ENCODE data around the gene PPARG. TPM values are rescaled to one million over a fixed set of nuclear protein-coding genes. Genes with fewer than 3 reads are reported as not detected.

PPARG gene
- polyA plus RNA-seq, 2 of the 4 experiments (the other 2 are of a cell fraction) = 38.9 to 43.1 TPM

GRCh38 chr3:12393894-12394293 is 105.0 kb downstream of the PPARG start:
- Histone ChIP-seq H3K9me3 (no peaks in the 10 kb centered on the region), H3K4me2 (peak overlapping the region; percentile 43), H3K4me1 (peaks cover 27% of the 10 kb centered on the region), H3K4me3 (no peak overlapping the region), H3K27ac (peak overlapping the region; percentile 65 to 71; a peak in 5 of 6 replicates)
- 95% methylated on average over 1 of the region's 1 CpG for WGBS (ENCODE audit: missing lambda C conversion rate)
- ATAC-seq (peak in 1 of 2 experiments; percentile 24; a peak in 2 of 6 replicates), DNase-seq (ENCODE audit: low read depth in 1 of 2, low spot score in 1 of 2) (peak in 1 of 2 experiments; percentile 46), FAIRE-seq (no peak)
- TF ChIP-seq EP300 (IDR thresholded peaks at IDR 0.05) = peak; percentile 68 to 76; a peak in 3 of 5 replicates
- no peak for TF ChIP-seq BHLHE40 (IDR thresholded peaks at IDR 0.05; ENCODE audit: low read depth, low read length)
- no peak; a peak in 1 of 5 replicates for TF ChIP-seq RAD21 (conservative IDR thresholded peaks at IDR 0.05 in 1 of 2, IDR thresholded peaks at IDR 0.05 in 1 of 2)
- TF ChIP-seq PHF8 (IDR thresholded peaks at IDR 0.05; ENCODE audit: borderline replicate concordance, low read depth) = no peak
- no peak for TF ChIP-seq PBX3 (IDR thresholded peaks at IDR 0.05)
- peak; percentile 63 for TF ChIP-seq JUNB (IDR thresholded peaks at IDR 0.05)
- TF ChIP-seq HES2 (IDR thresholded peaks at IDR 0.05) = peak; percentile 92
- TF ChIP-seq CEBPB (IDR thresholded peaks at IDR 0.05) = peak; percentile 90 to 98
- TF ChIP-seq BCL3 (IDR thresholded peaks at IDR 0.05) = peak; percentile 66; the same call in 1 of the 3 replicates
- POLR2A ChIA-PET = no interaction called here
- CTCF ChIA-PET = interaction anchor here (1.0 to 3.4 kb wide), 4 partner anchors 38 to 106 kb away, joined by 3 to 13 read pairs (median 4); no protein-coding TSS in a partner anchor

- ATAC-seq = no peak
- WGBS (ENCODE audit: missing lambda C conversion rate) = 91% methylated on average over 4 of the region's 4 CpGs
- CTCF ChIA-PET = interaction anchor here (1.5 to 3.4 kb wide), 2 partner anchors 85 to 107 kb away, joined by 3 to 13 read pairs; no protein-coding TSS in a partner anchor
- DNase-seq (ENCODE audit: low read depth in 1 of 2, low spot score in 1 of 2) = no peak
- no peaks in the 10 kb centered on the region for H3K9me3 ChIP-seq
- peaks cover 27% of the 10 kb centered on the region for H3K4me1 ChIP-seq
- H3K4me3 ChIP-seq = no peak overlapping the region
- TF ChIP-seq MAFK (IDR thresholded peaks at IDR 0.05; ENCODE audit: partially characterized antibody) = no peak
- TF ChIP-seq CTCF (IDR thresholded peaks at IDR 0.05) = no peak
- no peak for TF ChIP-seq MYC (IDR thresholded peaks at IDR 0.05; ENCODE audit: borderline replicate concordance, low read length)
- TF ChIP-seq RCOR1 (IDR thresholded peaks at IDR 0.05; ENCODE audit: low read depth, low read length) = no peak
- no peak for TF ChIP-seq PBX3 (IDR thresholded peaks at IDR 0.05)
- TF ChIP-seq JUN (IDR thresholded peaks at IDR 0.05) = no peak
- no peak for TF ChIP-seq HOXA7 (CRISPR knock-in tag; IDR thresholded peaks at IDR 0.05)
- no peak for TF ChIP-seq RNF2 (IDR thresholded peaks at IDR 0.05; ENCODE audit: borderline replicate concordance, low read depth)
- no peak for TF ChIP-seq HEYL (CRISPR knock-in tag; IDR thresholded peaks at IDR 0.05)
- no peak for TF ChIP-seq SREBF2 (IDR thresholded peaks at IDR 0.05)
- TF ChIP-seq NR3C1 (IDR thresholded peaks at IDR 0.05) = no peak
- no peak for TF ChIP-seq ZSCAN20 (CRISPR knock-in tag; IDR thresholded peaks at IDR 0.05)
- TF ChIP-seq HOXB5 (CRISPR knock-in tag; IDR thresholded peaks at IDR 0.05) = no peak
- POLR2A ChIA-PET = no interaction called here
- FAIRE-seq = no peak
- H3K4me2 ChIP-seq = peak overlapping the region; percentile 43; the same call in 2 of the 3 replicates
- peak overlapping the region; percentile 65 to 71 for H3K27ac ChIP-seq
Observed at GRCh38 chr3:12394569-12395271, 105.8 kb downstream of the PPARG start.
